Pancreas (tissue), 10 donors: ENCODE data around the gene GEN1. TPM values are rescaled to one million over a fixed set of nuclear protein-coding genes. Genes with fewer than 3 reads are reported as not detected.

Experiments used
- ATAC-seq, 4 donors: fragments of 200-7000 bp; cut with Tn5 transposase; one replicate each; pipeline versions ENCODE4 v1.8.0 to v1.9.1; 2020; ENCODE audit warnings: mild to moderate bottlenecking in 4 of 4, moderate library complexity in 4 of 4
- DNase-seq, 6 donors: peaks; one replicate each; pipeline ENCODE4 v3.0.0-alpha.2; 2020
- FAIRE-seq: peaks from 2 replicates; lab custom pipeline; 2012; peaks lifted over from hg19 to GRCh38; lab: Jason Lieb, UNC
- H3K27ac ChIP-seq, 4 donors: fragments of 200-600 bp; sonication (generic); 1 replicate in 3 of 4; 2 replicates in 1 of 4; pipeline versions ENCODE4 v1.5.0 to v1.8.0; 2020
- H3K27me3 ChIP-seq, 4 donors: fragments of 200-600 bp; one replicate each; pipeline ENCODE4 v1.8.0; 2021
- H3K36me3 ChIP-seq, 3 donors: fragments of 200-600 bp; sonication (generic) in 1 of 3; one replicate each; pipeline versions ENCODE4 v1.5.0 to v1.8.0; 2020 to 2021
- H3K4me1 ChIP-seq, 3 donors: fragments of 200-600 bp; one replicate each; pipeline ENCODE4 v1.8.0; 2021
- H3K4me3 ChIP-seq, 4 donors: fragments of 200-600 bp; sonication (generic) in 2 of 4; one replicate each; pipeline versions ENCODE4 v1.5.0 to v1.8.0; 2020 to 2021
- H3K9me3 ChIP-seq, 4 donors: fragments of 200-600 bp; one replicate each; pipeline ENCODE4 v1.8.0; 2021
- WGBS, 2 donors: extraction: QIAGEN DNeasy Blood & Tissue Kit; methylation state at CpG; one replicate each; pipeline ENCODE4 v1.1.7; 2013; 5-methylcytosine and 5-hydroxymethylcytosine counted together
- intact Hi-C, 3 donors: fragments of 100-400 bp; cut with DNase I; formaldehyde crosslinking; loops; one replicate each; pipeline versions ENCODE4 v1.11.1 to v1.14.2; 2022
- polyA plus RNA-seq, 2 donors: library from polyadenylated mRNA; stranded (reverse); fragments of 200-250 nt; gene quantifications; one replicate each; pipeline ENCODE4 v1.2.3, GENCODE V29; 2013
- total RNA-seq, 6 donors: library from RNA; stranded (reverse); fragmentation: NEBNext Ultra II Directional in 4 of 6; extraction: Animal tissue kit (Norgen Biotek cat#: 25700) in 4 of 6; gene quantifications; one replicate each; pipeline versions ENCODE4 v1.2.1 to v1.2.4, GENCODE V29; 2021 to 2023
- TF ChIP-seq, protein P1 (sequence below), 4 donors: fragments of 200-600 bp; sonication (generic) in 3 of 4; IDR thresholded peaks; one replicate each; pipeline versions ENCODE4 v1.5.0 to v1.8.0; 2021; ENCODE audit warnings: antibody characterized with exemption in 4 of 4
- donor health status: healthy with polysubstance abuse.
- donor health status: DM: no; HTN: no; CAD: no; lungs with moderate emphysema.
- donor health status: DM: no; HTN: no; CAD: no.
- donor health status: control.
- donor health status: control.
- donor health status: Bipolar disorder and iron deficiency.
- donor health status: DM: yes; HTN: yes; CAD: no.
- donor health status: DM: no; HTN: no; CAD: no.
- donor health status: DM: no; HTN: no; CAD: no.
- donor health status: DM: yes; HTN: yes; CAD: no.

GEN1 gene
- total and polyA plus RNA-seq, 8 donors = 1.4 to 5.0 (median 2.4) TPM

- WGBS, 2 donors = 83 to 84% methylated on average over 9 of the region's 9 CpGs
- peaks cover 0 to 11% (median 0%) of the 10 kb centered on the region in 3 donors for H3K36me3 ChIP-seq
- no peaks in the 10 kb centered on the region for H3K27me3 ChIP-seq
- H3K4me1 ChIP-seq = no peaks in the 10 kb centered on the region
- FAIRE-seq = no peak
- no peaks in the 10 kb centered on the region for H3K9me3 ChIP-seq
- no peak overlapping the region for H3K27ac ChIP-seq
- no peak overlapping the region for H3K4me3 ChIP-seq
- intact Hi-C loops = loop anchor here in 1 of 3 donors (10.0 kb wide), 1 partner anchor 124 kb away; no protein-coding TSS in a partner anchor
- no peak for DNase-seq
- TF ChIP-seq, protein P1, sequence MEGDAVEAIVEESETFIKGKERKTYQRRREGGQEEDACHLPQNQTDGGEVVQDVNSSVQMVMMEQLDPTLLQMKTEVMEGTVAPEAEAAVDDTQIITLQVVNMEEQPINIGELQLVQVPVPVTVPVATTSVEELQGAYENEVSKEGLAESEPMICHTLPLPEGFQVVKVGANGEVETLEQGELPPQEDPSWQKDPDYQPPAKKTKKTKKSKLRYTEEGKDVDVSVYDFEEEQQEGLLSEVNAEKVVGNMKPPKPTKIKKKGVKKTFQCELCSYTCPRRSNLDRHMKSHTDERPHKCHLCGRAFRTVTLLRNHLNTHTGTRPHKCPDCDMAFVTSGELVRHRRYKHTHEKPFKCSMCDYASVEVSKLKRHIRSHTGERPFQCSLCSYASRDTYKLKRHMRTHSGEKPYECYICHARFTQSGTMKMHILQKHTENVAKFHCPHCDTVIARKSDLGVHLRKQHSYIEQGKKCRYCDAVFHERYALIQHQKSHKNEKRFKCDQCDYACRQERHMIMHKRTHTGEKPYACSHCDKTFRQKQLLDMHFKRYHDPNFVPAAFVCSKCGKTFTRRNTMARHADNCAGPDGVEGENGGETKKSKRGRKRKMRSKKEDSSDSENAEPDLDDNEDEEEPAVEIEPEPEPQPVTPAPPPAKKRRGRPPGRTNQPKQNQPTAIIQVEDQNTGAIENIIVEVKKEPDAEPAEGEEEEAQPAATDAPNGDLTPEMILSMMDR (IDR thresholded peaks at IDR 0.05) = no peak
- no peak for ATAC-seq
Observed at GRCh38 chr2:17710547-17711248, 43.2 kb upstream of the GEN1 start.

DNA sequence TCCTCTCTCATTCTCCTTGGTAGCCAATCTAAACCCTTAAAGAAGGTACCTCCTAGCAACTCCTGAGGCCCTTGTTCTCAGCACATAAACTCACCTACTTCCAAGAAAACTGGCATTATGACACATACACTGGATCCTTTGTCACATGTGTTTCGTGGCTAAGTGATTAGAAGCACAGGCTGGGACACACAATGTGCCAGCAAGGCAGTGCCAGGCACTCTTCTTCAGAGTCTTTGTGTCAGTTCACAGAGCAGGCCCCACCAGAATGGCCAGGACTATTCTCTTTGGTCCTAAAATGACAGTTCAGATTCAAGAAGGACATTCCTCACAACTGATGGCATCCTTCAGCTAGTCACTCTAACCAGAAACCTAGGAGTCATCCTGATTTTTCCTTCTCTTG is 40.6 kb upstream of the GEN1 start:
- Histone ChIP-seq H3K27me3 (no peaks in the 10 kb centered on the region), H3K36me3 (peaks cover 0 to 21% (median 0%) of the 10 kb centered on the region in 3 donors), H3K4me1 (no peaks in the 10 kb centered on the region), H3K9me3 (no peaks in the 10 kb centered on the region), H3K27ac (no peak overlapping the region), H3K4me3 (no peak overlapping the region)
- ATAC-seq = no peak
- no peak for DNase-seq
- FAIRE-seq = no peak
- WGBS, 2 donors = 91 to 100% methylated on average over 1 of the region's 1 CpG
- intact Hi-C loops = loop anchor here in 1 of 3 donors (10.0 kb wide), 1 partner anchor 122 kb away; no protein-coding TSS in a partner anchor
- TF ChIP-seq, protein P1 (IDR thresholded peaks at IDR 0.05) = no peak

GRCh38 chr2:17717666-17718065 is 36.3 kb upstream of the GEN1 start:
- intact Hi-C loops = loop anchor here in 1 of 3 donors (10.0 kb wide), 1 partner anchor 117 kb away; no protein-coding TSS in a partner anchor
- 87 to 88% methylated on average over 4 of the region's 4 CpGs for WGBS, 2 donors
- H3K36me3 ChIP-seq = peaks cover 0 to 19% (median 0%) of the 10 kb centered on the region in 3 donors
- TF ChIP-seq, protein P1 (IDR thresholded peaks at IDR 0.05) = no peak
- H3K9me3 ChIP-seq = no peaks in the 10 kb centered on the region
- ATAC-seq = no peak
- DNase-seq = no peak
- no peak overlapping the region for H3K27ac ChIP-seq
- no peak for FAIRE-seq
- H3K27me3 ChIP-seq = no peaks in the 10 kb centered on the region
- no peak overlapping the region for H3K4me3 ChIP-seq
- H3K4me1 ChIP-seq = no peaks in the 10 kb centered on the region

GRCh38 chr2:17718689-17719088 is 35.2 kb upstream of the GEN1 start:
- Histone ChIP-seq H3K27me3 (no peaks in the 10 kb centered on the region), H3K4me3 (no peak overlapping the region), H3K9me3 (no peaks in the 10 kb centered on the region), H3K27ac (no peak overlapping the region), H3K36me3 (peaks cover 0 to 19% (median 0%) of the 10 kb centered on the region in 3 donors), H3K4me1 (no peaks in the 10 kb centered on the region)
- WGBS, 2 donors = 79 to 82% methylated on average over 5 of the region's 5 CpGs
- intact Hi-C loops = loop anchor here in 1 of 3 donors (10.0 kb wide), 1 partner anchor 116 kb away; no protein-coding TSS in a partner anchor
- DNase-seq (no peak), FAIRE-seq (no peak), ATAC-seq (no peak)
- TF ChIP-seq, protein P1 (IDR thresholded peaks at IDR 0.05) = no peak
